SK-N-DZ (cell line): ENCODE data around the gene MOK.

Experiments used
- DNase-seq: peaks from one replicate; pipeline ENCODE4 v3.0.0-alpha.2; 2015; ENCODE audit warnings: low spot score

The MOK gene

DNA sequence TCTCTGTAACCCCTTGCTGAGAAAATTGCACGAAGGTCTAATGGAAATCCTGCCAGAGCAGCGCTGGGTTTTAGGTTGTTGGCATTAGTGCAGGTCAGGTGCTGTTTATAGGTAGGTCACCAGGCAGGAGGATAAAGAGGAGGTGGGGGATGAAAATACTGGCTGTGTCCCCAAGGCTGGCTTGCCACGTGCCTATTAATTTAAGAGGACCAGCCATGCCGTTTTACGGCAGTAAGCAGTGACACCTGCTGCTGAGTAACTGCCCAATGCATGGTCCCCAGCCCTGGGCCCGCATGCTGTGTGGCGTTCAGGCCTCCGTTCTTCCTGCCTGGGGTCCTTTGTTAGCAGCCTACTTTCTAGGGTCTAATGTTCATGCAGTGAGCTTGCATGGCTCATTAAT is 98.0 kb downstream of the MOK start:
- no peak for DNase-seq

DNA sequence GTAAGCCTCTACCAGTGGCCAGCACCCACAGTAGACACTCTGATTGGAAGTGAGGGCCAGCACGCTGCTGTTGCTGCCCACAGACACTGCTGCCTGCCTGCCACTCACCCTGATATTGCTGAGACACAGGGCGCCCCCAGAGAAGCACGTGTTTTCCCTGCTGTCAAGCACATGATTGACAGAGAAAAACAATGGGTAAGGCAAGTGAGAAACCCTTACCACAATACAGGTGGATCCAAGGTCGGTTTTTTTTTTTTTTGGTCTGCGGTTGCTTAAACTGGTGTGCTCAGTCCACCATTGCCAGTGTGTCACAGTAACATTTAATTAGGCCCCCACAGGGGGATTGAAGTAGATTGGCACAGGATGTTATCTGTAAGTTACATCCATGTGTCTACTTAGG is 99.4 kb downstream of the MOK start:
- DNase-seq: no peak

DNA sequence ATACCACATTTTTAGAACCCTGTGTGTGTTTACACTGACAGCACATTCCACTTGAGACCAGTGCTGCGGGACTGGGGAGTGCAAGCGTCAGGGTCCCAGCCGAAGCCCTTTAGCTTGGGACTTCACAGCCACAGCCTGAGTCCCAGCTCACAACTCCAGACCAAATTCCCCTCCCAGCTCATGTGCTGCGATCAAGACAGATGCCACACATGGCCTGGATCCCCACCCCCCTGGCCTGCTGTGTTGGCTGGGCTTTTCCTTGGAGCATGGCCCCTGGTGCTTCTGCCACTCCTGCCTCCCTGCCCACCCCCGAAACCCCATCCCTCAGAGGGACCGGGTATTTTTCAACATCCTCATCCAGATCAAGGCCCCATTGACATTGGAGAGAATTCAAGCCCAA is 101.6 kb downstream of the MOK start:
- DNase-seq: no peak

DNA sequence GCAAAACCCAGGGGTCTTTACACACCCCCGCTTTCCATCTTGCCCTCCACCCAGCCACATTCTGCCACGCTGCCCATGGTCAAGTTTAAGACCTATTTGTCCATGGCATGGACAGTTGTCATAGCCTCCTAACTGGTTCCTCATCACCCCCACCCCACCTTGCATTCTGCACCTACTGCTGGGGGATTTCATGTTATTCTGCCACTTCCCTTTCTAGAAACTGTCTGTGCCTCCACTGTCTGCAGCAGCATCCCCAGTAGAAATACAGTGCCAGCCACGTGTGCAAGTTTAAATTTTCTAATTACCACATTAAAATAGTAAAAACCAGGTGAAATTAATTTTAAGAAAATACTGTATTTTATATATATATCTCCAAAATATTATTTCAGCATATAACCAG is 102.0 kb downstream of the MOK start:
- DNase-seq: no peak

DNA sequence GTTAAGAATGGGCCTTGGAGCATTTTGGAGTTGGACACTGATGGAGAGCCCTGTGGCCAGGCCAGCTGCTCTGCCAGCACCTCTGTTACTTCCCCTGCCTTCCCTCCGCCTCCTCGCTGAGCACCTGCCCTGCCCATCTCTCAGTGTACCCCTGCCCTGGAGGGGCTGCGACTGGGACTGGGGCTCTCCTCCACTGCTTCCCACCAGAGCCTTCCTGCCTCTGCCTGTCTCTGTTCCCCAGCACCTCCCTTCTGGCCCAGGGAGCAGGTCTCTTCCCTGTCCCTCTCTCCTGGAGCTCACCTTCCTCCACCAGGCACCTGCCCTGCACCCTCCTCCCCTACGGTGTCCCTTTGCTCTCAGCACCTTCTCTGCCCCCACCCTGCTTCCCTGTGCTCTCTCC is 103.2 kb downstream of the MOK start:
- no peak for DNase-seq

DNA sequence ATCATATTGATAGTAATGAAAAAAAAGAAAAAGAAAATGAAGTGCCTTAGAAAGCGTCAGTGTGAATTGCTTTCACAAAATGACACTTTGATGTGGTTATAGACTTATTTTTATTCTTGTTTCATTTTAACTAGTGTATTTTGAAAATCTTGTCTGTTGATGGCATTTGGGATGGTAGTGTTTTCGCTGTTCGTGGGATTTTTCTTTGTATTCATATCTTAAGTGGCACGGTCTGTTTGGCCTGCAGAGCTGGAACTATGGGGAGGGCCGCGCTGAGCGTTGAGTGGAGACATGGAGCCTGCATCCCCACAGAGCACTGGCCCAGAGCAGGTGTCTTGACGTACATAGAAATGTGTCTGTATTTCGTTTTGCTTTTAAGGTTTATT is 103.6 kb downstream of the MOK start:
- no peak for DNase-seq

DNA sequence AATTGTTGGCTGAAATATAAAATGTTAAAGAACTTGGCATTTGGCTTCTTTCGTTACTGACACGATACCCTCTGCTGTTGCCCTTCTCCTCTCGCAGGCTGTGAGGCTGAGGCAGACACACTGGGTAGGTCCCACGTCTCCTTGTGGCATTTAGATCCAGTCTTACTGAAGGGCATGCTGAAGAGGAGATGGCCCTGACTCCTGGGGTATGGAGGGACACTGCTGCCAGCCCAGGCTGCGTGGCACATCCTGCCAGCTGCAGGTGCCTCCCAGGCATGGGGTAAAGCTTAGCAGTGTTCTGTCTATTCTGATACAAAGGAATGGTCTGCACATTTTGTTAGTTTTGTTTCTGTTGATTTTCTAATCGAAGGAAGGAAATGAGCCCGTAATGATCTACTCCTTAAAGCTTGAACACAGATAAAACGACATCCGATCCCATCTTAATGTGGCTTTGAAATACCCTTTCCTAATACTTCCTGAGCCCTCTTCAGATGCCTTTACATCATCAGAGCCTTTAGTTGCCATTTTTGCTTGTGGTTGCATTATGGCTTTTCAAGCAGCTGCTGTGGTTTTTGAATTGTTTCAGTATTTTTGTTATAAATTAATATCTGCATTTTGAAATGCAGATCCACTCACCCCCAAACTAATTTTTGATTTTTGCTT is 104.1 kb downstream of the MOK start:
- DNase-seq: no peak

DNA sequence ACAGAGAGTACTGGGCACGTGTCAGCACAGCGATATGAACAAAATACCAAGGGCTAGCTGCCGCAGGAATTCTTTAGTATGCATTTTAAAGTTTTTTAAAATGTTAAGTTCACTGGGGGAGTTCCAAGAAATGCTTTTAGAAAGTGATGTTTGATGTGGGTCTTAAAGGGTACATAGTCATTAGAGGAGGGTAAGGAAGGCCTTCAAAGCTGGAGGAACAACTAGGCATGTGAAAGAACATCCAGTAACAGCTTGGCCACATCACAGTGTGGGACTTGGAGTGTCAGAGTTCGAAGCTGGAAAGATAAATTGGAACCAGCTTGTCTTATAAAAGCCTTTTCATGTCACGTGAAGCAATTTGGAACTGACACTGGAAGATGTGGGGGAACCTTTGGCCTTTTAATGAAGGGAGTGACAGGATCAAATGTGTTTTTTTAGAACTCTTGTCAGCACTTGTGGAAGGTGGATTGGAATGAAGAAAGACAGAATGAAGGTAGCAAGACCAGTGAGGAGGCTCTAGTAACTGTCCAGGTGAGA is 107.6 kb downstream of the MOK start:
- DNase-seq: no peak

DNA sequence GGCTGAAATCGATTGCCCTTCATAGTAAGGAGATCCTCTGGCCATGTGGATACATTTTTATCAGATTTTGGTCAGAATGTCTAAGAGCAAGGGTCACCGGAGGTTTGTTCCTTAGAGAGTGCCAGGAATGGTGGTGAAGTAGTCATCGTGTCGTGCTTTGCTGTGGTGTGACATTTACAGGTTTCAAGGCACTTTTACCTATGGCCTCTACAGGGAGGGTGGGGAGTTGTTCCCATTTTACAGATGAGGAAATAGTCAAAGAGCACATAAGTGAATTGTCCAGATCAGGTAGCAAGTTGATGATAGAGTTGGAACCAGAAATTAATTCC is 108.1 kb downstream of the MOK start:
- DNase-seq: no peak

DNA sequence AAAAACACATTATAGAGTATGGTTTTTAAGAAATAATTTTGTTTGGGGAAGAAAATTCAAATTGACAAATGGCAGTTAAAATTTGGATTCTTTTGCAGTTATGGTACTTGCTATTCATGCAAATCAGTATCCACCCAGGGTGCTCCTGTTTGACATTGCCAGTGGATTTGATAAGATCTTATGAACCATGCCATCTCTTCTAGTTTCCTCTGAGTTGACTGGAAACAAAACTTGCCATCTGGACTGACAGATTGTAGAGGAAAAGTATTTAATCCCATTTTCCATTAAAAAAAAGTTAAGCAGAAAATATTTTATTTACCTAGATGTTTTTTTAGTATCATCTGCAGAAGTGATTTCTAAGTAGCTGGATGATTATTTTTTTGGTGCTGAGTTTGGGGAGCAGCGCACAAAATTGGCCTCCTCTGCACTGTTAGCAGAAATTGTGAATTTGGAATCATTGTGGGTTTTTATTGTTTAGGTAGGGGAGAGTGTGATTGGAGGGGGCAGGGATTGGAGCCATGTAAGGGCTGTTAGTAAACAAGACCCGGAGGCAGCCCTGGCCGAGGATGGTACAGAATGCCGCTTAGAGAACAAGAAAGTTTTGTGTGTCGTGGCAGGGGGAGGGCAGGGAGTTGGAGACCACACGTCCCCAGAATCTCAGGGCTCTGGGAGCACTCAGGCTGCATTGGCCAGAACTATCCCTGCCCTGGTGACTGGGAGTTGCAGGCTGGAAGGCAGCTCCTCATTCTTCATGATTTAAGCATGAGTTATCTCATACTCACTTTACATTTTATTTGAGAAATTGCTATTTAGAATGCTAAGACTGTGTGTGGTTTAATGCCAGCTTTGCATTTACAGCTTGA is 108.7 kb downstream of the MOK start:
- no peak for DNase-seq

DNA sequence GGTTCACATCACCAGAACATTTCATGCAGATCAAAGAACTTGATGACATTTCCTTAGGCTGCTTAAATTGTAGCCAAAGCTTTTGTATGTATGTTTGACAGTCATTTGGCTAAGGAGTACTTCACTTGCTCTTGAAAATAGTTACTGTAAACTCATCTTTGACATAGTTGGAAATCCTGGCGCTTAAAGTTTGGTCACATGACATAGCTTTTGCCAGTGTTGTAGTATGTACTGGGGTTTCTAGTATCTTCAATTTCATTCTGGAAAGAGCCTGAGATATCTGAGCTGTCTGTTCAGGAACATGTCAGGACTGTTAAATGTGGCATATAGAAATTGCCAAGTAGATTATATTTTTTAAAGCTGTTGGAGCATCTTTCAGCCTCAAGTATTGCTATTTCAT is 109.5 kb downstream of the MOK start:
- DNase-seq: no peak

DNA sequence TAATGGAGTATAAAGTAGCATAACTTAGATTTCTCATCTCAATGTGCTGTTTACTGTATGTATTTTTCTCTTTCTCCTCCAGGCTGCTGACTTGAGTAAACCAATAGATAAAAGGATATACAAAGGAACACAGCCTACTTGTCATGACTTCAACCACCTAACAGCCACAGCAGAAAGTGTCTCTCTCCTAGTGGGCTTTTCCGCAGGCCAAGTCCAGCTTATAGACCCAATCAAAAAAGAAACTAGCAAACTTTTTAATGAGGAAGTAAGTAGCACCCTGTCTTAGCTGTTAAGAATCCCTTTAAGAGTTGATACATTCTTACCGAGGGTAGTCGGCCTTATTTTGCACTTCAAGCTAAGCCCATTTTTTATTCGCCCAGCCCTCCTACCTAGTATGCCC is 110.1 kb downstream of the MOK start:
- DNase-seq: no peak

DNA sequence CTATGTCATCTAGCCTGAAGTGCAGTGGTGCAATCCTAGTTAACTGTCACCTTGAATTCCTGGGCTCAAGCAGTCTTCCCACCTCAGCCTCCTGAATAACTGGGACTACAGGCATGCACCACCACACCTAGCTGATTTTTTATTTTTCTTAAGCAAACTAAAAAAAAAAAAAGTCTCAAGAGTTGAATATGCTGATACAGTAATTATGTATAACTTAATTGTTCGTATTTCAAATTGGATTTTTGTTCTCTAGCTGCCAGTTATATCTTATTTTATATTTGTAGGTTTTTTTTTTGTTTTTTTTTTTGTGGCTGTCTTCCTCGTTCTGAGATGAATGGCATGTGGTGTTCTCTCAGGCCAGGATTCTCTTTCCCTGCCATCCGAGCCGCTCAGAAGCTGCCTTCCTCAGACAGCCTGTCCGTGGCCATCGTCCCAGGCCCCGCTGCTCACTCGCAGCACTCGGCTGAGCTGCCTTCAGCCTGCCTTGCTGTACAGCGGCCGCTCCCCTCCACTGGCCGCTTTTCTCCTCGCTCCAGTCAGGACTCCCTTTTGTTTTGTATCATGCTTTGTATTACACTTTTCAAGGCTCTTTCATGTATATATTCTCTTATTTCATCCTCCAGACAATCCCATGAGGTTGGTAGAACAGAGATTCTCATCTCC is 112.0 kb downstream of the MOK start:
- no peak for DNase-seq

DNA sequence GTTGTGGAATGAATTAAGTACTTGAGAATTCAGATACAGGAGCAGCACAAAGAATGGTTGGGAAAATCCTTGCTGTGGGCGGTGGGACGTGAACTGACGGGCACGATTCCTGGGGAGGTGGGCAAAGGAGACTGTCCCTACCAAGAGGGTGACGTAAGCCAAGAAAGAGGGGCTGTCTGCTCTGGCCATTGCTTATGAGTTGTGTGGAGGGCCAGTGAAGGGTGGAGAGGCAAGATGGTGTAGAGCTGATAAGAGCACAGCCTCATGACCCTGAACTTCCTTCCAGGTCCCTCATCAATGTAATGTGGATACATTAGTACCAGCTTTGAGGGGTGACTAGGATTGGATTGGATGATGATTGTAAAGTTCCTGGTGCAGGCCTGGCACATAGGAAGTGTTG is 115.1 kb downstream of the MOK start:
- no peak for DNase-seq

DNA sequence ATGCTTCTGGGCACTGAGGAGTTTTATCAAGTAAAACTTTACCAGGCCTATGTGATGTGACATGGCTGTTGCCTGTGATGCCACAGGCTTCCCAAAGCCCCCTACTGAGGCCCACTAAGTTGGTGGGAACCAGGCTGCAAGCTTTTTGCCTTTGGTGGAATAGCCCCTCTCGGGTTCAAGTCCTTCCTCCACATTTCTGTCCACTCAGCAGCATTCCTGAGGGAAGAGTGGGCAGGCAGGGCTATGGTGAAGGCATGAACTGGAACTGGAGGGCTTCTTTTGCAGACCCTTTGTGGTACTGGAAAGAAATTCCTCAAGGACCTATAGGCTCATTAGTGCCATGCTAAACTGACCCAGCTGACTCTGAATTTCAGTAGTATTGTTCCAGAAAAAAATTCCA is 116.8 kb downstream of the MOK start:
- DNase-seq: no peak

DNA sequence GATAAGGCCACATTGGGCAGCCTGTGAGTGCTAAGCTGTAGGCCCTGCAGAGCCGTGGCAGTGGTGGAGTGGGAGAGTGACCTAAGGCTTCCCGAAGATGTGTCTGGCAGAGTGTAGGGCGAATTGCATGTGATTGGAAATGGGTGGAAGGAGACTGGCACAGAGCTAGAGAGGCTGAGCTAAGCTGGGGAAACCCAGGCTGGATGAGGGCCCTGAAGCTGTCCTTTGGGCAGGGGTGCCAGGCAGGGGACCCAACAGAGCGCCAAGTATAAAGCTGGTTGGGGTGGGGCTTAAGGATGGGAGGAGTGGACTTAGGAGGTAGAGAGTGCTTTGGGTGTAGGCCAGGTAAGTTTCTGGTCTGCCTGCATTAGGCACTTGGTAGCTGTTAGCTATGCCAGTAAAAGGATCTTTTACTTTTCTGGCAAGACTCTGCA is 117.4 kb downstream of the MOK start:
- DNase-seq: no peak

DNA sequence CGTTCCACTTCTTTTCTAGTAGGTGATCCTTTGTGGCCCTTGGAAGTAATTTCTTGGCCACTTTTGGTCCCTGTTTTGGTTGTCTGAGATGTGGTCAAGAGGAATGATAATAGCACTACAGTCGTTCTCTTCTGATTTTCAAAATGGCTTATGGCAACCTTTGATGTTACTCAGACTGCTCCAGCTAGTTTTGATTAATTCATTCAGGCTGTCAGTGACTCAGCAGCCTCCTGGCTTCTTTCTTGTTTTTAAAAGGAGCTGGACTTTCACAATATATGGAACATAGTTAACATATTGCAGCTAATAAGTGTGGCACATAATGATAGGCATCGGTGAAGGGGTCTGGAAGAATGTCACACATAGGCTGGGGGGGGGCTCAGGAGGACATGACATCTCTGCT is 117.9 kb downstream of the MOK start:
- no peak for DNase-seq

DNA sequence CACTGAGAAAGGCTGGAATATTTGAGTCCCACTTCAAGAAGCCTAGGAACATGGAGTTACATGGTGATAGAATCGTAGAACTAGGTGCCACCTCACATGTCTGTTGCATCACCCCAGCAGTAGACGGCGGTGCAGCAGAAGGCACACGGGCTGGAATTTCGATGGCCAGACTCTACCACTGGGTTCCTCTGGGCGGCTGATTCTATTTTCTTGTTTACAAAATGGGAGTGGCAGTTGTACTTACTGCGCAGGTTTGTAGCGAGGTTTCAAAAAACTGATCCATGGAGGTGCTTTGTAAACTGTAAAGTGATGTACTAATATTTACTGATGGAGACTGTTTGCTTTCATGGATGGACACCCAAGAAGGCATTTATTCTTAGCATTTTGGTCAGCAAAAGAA is 119.6 kb downstream of the MOK start:
- DNase-seq: no peak

DNA sequence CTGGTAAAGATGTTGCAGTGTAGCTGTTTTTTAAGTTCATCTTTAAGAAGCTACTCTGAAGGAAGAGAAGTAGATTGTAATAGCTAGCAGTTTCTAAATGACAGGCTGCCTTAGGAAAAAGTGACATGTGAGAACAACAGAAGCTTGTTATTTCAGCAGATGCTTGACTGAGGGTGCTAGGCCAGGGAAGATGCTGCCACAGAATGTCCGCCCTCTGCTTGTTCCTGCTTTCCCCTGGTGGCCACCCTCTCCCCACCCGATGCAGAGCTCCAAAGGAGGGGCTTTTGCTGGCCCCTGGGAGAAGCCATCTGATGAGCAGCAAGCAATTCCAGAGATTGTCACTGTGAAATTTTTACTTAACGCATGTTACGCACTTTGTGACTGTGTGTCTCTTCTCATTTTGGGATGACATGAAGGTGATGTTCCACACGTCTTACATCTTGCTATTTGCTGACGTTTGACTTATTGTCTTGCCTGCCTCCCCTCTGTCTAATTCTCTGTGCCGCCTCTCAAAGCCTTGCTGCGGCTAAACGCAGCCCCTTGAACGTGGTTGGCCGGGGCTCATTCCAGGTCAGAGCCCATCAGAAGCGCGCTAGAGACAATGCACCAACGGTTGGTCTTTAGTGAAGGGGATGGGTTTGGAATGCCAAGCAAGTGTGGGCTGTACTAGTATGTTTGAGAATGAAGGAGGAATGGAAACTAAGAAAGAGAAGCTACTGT is 120.5 kb downstream of the MOK start:
- DNase-seq: no peak

DNA sequence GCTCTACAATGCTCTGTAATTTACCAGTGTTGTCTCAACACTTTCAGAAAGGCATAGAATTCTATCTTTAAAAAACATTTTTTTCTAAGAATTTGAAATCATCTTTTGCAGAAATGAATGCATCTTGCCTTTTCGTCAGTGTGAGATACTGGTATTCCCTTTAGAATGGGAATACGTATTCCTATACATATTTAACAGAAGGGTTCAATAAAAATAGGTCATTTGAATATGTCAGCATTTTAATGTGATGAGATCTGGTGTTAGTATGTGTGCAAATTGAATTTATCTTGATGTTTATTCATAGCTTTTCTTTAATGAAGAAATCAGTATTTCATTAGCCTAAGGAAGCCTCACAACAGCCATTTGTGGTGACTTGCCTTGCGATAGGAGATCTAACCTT is 121.1 kb downstream of the MOK start:
- DNase-seq: no peak

DNA sequence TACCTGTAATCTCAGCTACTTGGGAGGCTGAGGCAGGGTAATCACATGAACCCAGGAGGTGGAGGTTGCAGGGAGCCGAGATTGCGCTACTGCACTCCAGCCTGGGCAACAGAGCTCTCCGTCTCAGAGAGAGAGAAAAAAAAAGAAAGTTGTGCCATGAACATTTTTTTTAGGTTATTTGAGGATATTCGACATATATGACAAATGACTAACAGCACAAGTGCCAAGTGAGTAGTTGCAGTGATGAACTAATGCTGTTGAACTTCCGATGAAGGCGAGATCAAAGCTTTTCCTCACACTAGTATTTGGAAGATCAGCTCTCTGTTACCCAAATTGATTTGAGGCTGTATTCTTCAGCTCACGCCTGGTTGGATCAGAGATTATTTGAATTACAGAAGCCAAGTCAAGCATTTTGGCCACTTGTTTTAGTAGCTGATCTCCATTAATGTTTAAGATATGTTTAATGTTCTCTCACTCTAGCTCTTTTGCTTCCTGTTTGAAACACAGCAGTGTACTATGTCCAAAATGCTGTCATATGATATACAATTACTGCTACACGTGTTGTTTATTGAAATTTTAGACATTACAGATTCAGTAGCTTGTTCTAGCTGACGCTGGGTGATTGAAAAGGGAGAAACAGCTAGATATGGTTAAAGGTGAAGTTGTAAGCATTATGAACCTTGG is 121.9 kb downstream of the MOK start:
- no peak for DNase-seq
